K562 (cell line): ENCODE measurements around the gene PRRG1. TPM values are rescaled to one million over a fixed set of nuclear protein-coding genes. Genes with fewer than 3 reads are reported as not detected.

Experiments
- ATAC-seq: fragments of 200-7000 bp; cut with Tn5 transposase; 3 replicates; pipeline ENCODE4 v1.9.1; 2020; ENCODE audit warnings: moderate library complexity
- BruUV-seq: library from RNA; stranded (reverse); fragments of 400-500 nt; replicated peaks from 2 replicates; lab custom pipeline; 2021; lab: Mats Ljungman, UMichigan
- CTCF ChIA-PET: fragments of 300-600 bp; formaldehyde crosslinking; extraction: SDS; loops from one replicate; lab custom pipeline; 2021; ENCODE audit warnings: low intra/inter-chr PET ratio; lab: Yijun Ruan, JAX
- POLR2A ChIA-PET: fragments of 300-600, 350-650 bp; sonication (Branson Sonifier 250); formaldehyde crosslinking; extraction: SDS; loops from one replicate; lab custom pipeline; 2021; ENCODE audit warnings: antibody characterized with exemption, inconsistent platforms; lab: Yijun Ruan, JAX
- DNase-seq, 4 experiments: peaks; one replicate each; pipeline versions ENCODE4 v3.0.0 to v3.0.0-alpha.2; 2011 to 2018; ENCODE audit warnings: low spot score in 3 of 4, mixed read lengths in 3 of 4; ENCODE audit errors: extremely low read depth in 1 of 4
- FAIRE-seq: peaks from 2 replicates; lab custom pipeline; 2011; peaks lifted over from hg19 to GRCh38; lab: Jason Lieb, UNC
- H2AFZ ChIP-seq: 2 replicates; pipeline ENCODE4 v1.6.0; 2011; ENCODE audit warnings: low read depth, low read length, control low read depth, inconsistent platforms
- H3K27ac ChIP-seq: fragments of 200-600 bp; 3 replicates; pipeline ENCODE4 v1.8.0; 2011; ENCODE audit warnings: low read depth, mild to moderate bottlenecking, control low read depth, inconsistent platforms, low read length, moderate library complexity, mixed read lengths; ENCODE audit errors: extremely low read depth
- H3K27me3 ChIP-seq, 2 experiments: fragments of 300-600 bp in 1 of 2; 2 replicates in 1 of 2; 3 replicates in 1 of 2; pipeline versions ENCODE4 v1.6.0 to v1.8.0; 2011; ENCODE audit warnings: inconsistent platforms in 2 of 2, low read length in 2 of 2, mild to moderate bottlenecking in 1 of 2, mixed read lengths in 1 of 2, moderate library complexity in 1 of 2; ENCODE audit not compliant: control insufficient read depth in 2 of 2, insufficient read depth in 2 of 2
- H3K36me3 ChIP-seq: fragments of 300-600 bp; 3 replicates; pipeline ENCODE4 v1.8.0; 2011; ENCODE audit warnings: mild to moderate bottlenecking, low read length, inconsistent platforms; ENCODE audit not compliant: control insufficient read depth, insufficient read depth
- H3K4me1 ChIP-seq, 2 experiments: fragments of 200-600 bp in 1 of 2; replicated peaks in 1 of 2; 2 replicates in 1 of 2; 3 replicates in 1 of 2; pipeline versions ENCODE4 v1.5.1 to v1.8.0; 2011; ENCODE audit warnings: inconsistent platforms in 2 of 2, low read length in 2 of 2, mild to moderate bottlenecking in 1 of 2, mixed read lengths in 1 of 2, moderate library complexity in 1 of 2; ENCODE audit not compliant: control insufficient read depth in 2 of 2, insufficient read depth in 2 of 2
- H3K4me2 ChIP-seq: 2 replicates; pipeline ENCODE4 v1.6.1; 2011; ENCODE audit warnings: low read length, control low read depth, inconsistent platforms, mixed read lengths; ENCODE audit not compliant: insufficient read depth
- H3K4me3 ChIP-seq: fragments of 200-600 bp; sonication (generic), shearing (Covaris generic); 2 replicates; pipeline ENCODE4 v1.5.1; 2016; ENCODE audit warnings: control low read depth, inconsistent platforms
- H3K79me2 ChIP-seq: fragments of 200-600 bp; 3 replicates; pipeline ENCODE4 v1.8.0; 2011; ENCODE audit warnings: low read length, inconsistent platforms; ENCODE audit not compliant: control insufficient read depth, insufficient read depth
- H3K9ac ChIP-seq, 2 experiments: 2 replicates each; pipeline versions ENCODE4 v1.6.0 to v1.6.1; 2011; ENCODE audit warnings: low read depth in 2 of 2, low read length in 2 of 2, control low read depth in 1 of 2, inconsistent platforms in 1 of 2, mild to moderate bottlenecking in 1 of 2, mixed read lengths in 1 of 2; ENCODE audit not compliant: insufficient read depth in 1 of 2
- H3K9me1 ChIP-seq: one replicate; pipeline ENCODE4 v1.6.0; 2011; ENCODE audit warnings: inconsistent platforms, mild to moderate bottlenecking, low read length, moderate library complexity; ENCODE audit not compliant: control insufficient read depth, insufficient read depth
- H3K9me3 ChIP-seq: replicated peaks from 2 replicates; pipeline ENCODE4 v1.5.1; 2011; ENCODE audit warnings: low read depth, low read length, inconsistent platforms; ENCODE audit not compliant: control insufficient read depth, insufficient read depth
- H4K20me1 ChIP-seq: replicated peaks from 2 replicates; pipeline ENCODE4 v1.6.1; 2011; ENCODE audit warnings: low read length, inconsistent platforms, mixed read lengths; ENCODE audit not compliant: control insufficient read depth, insufficient read depth
- ARID1B ChIP-seq: fragments of 450-650 bp; IDR thresholded peaks from 2 replicates; pipeline ENCODE4 v1.6.1; 2016; ENCODE audit warnings: antibody characterized with exemption, mild to moderate bottlenecking, inconsistent platforms
- ATF7 ChIP-seq: fragments of 450-650 bp; IDR thresholded peaks from 2 replicates; pipeline ENCODE4 v1.7.1; 2014; ENCODE audit warnings: mild to moderate bottlenecking, moderate library complexity
- CEBPB ChIP-seq: fragments of 450-650 bp; IDR thresholded peaks from 2 replicates; pipeline ENCODE4 v1.6.1; 2016; ENCODE audit warnings: missing genetic modification characterization, missing compliant biosample characterization
- CEBPG ChIP-seq, 3 experiments: fragments of 200-800 bp in 1 of 3; sonication (Bioruptor generic) in 1 of 3; sonication (generic) in 1 of 3; formaldehyde crosslinking in 1 of 3; IDR thresholded peaks in 2 of 3; conservative IDR thresholded peaks in 1 of 3; 2 replicates each; pipeline versions ENCODE4 v1.6.1 to v1.8.0; 2016 to 2022; ENCODE audit warnings: missing compliant biosample characterization in 2 of 3, missing genetic modification characterization in 2 of 3, mild to moderate bottlenecking in 1 of 3, missing genetic modification reagents in 1 of 3
- EP300 ChIP-seq: IDR thresholded peaks from 2 replicates; pipeline ENCODE4 v1.6.1; 2012; ENCODE audit warnings: low read length, improper control_type of control experiment
- EZH2 ChIP-seq: IDR thresholded peaks from 2 replicates; pipeline ENCODE4 v1.6.1; 2012; ENCODE audit warnings: low read depth, mild to moderate bottlenecking, inconsistent platforms, low read length, borderline replicate concordance
- MECOM ChIP-seq: fragments of 250-450 bp; sonication (Bioruptor Pico); IDR thresholded peaks from 2 replicates; pipeline ENCODE4 v1.8.0; 2022; ENCODE audit warnings: inconsistent platforms
- SRF ChIP-seq, 2 experiments: fragments of 250-450, 450-650 bp in 1 of 2; sonication (Bioruptor Pico) in 1 of 2; sonication (generic) in 1 of 2; formaldehyde crosslinking; IDR thresholded peaks; 2 replicates each; pipeline versions ENCODE4 v1.5.0 to v1.5.1; 2020 to 2022; ENCODE audit warnings: mild to moderate bottlenecking in 1 of 2, missing genetic modification reagents in 1 of 2
- TCF3 ChIP-seq: sonication (generic); formaldehyde crosslinking; IDR thresholded peaks from 2 replicates; pipeline ENCODE4 v1.4.0; 2020; ENCODE audit warnings: mild to moderate bottlenecking, missing genetic modification reagents
- TRIM24 ChIP-seq, 2 experiments: fragments of 450-650 bp; IDR thresholded peaks; 2 replicates each; pipeline ENCODE4 v1.6.1; 2016
- ZNF175 ChIP-seq: fragments of 200-800 bp; sonication (Bioruptor generic); IDR thresholded peaks from 2 replicates; pipeline ENCODE4 v1.6.1; 2016; ENCODE audit warnings: low read depth, mild to moderate bottlenecking, missing genetic modification characterization, missing compliant biosample characterization
- in situ Hi-C: fragments of 300-500 bp; cut with MboI; formaldehyde crosslinking; loops from 4 replicates; pipeline ENCODE4 v1.15.0; 2018; ENCODE audit warnings: inconsistent platforms, mixed read lengths
- intact Hi-C: fragments of 100-400 bp; cut with micrococcal nuclease; formaldehyde crosslinking; loops from 2 replicates; pipeline ENCODE4 v1.14.2; 2022
- polyA plus RNA-seq, 8 experiments: library from polyadenylated mRNA; depleted of rRNA in 4 of 8; stranded (reverse) in 5 of 8; unstranded in 3 of 8; fragments of >200 nt; fragmentation: Nextera tagmentation in 2 of 8; fragmentation: Illumina TruSeq in 1 of 8; extraction: Ambion mirVana in 2 of 8; extraction: Trizol in 1 of 8; gene quantifications; 2 replicates each; pipeline versions ENCODE4 v1.2.1 to v1.2.3, GENCODE V29; 2011 to 2014; ENCODE audit warnings: inconsistent platforms in 1 of 8, missing spikeins in 1 of 8
- total RNA-seq, 7 experiments: library from RNA; depleted of rRNA in 6 of 7; stranded (reverse); fragments of >200 nt in 6 of 7; fragmentation: Illumina TruSeq in 2 of 7; extraction: Trizol in 2 of 7; gene quantifications; 2 replicates each; pipeline versions ENCODE4 v1.2.1 to v1.2.3, GENCODE V29; 2011 to 2021; ENCODE audit warnings: low replicate concordance in 1 of 7
- TF ChIP-seq, protein P1 (sequence below): fragments of 450-650 bp; IDR thresholded peaks from 2 replicates; pipeline ENCODE4 v1.6.1; 2016
- TF ChIP-seq, protein P2 (sequence below): fragments of 450-650 bp; formaldehyde crosslinking; IDR thresholded peaks from 2 replicates; pipeline ENCODE4 v1.4.0; 2022; ENCODE audit warnings: mild to moderate bottlenecking, moderate library complexity
- TF ChIP-seq, protein P3 (sequence below): fragments of 450-650 bp; IDR thresholded peaks from 2 replicates; pipeline ENCODE4 v1.6.1; 2016; ENCODE audit warnings: borderline replicate concordance
- TF ChIP-seq, protein P4 (sequence below): sonication (generic); formaldehyde crosslinking; IDR thresholded peaks from 2 replicates; pipeline ENCODE4 v1.8.0; 2022; ENCODE audit warnings: mild to moderate bottlenecking, missing genetic modification reagents, borderline replicate concordance

PRRG1 gene
- total and polyA plus RNA-seq, 9 of the 15 experiments (the other 6 are each of a cell fraction or from before 2014, with no cell fraction given), result 1.7 to 11.8 (median 4.2) TPM

DNA sequence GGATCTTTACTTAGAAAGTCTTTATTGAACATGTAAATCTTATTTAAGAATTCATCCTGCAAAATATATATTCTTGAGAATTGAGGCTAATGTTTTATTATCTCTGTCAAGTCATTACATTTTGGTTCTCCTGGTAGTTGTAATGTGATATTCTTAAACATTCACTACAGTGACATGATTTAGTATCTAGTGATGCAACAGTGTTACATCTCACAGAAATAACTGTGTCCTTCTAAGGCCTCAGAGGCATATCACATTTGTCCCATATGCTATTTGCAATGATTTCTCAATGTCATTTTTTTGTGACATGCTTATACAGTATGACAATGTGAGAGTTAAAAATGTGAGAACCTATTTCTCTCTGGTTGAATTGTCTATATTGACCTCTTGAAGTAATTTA is 34.1 kb downstream of the PRRG1 start:
- intact Hi-C loops (no loop called here), in situ Hi-C loops (no loop called here)
- Histone ChIP-seq H3K4me1 (no peaks in the 10 kb centered on the region; a peak in 2 of 5 replicates), H3K27ac (no peak overlapping the region), H3K9ac (no peak overlapping the region), H3K4me3 (no peak overlapping the region), H3K4me2 (no peak overlapping the region), H3K9me3 (no peaks in the 10 kb centered on the region), H3K9me1 (no peaks in the 10 kb centered on the region), H3K79me2 (peaks cover 25% of the 10 kb centered on the region), H3K27me3 (no peaks in the 10 kb centered on the region), H3K36me3 (no peaks in the 10 kb centered on the region), H4K20me1 (no peaks in the 10 kb centered on the region), H2AFZ (no peak overlapping the region)
- ATAC-seq, result peak; percentile 72
- ChIA-PET CTCF (no interaction called here), POLR2A (no interaction called here)
- DNase-seq, result no peak
- no TSS peak for BruUV-seq
- FAIRE-seq, result no peak
- TF ChIP-seq ZNF175 (CRISPR knock-in tag), result 0 out of 2 replicates have a peak, but pooled peaks have one; percentile 59
- TF ChIP-seq, protein P1, sequence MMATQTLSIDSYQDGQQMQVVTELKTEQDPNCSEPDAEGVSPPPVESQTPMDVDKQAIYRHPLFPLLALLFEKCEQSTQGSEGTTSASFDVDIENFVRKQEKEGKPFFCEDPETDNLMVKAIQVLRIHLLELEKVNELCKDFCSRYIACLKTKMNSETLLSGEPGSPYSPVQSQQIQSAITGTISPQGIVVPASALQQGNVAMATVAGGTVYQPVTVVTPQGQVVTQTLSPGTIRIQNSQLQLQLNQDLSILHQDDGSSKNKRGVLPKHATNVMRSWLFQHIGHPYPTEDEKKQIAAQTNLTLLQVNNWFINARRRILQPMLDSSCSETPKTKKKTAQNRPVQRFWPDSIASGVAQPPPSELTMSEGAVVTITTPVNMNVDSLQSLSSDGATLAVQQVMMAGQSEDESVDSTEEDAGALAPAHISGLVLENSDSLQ, result peak; percentile 90
- TF ChIP-seq, protein P2, sequence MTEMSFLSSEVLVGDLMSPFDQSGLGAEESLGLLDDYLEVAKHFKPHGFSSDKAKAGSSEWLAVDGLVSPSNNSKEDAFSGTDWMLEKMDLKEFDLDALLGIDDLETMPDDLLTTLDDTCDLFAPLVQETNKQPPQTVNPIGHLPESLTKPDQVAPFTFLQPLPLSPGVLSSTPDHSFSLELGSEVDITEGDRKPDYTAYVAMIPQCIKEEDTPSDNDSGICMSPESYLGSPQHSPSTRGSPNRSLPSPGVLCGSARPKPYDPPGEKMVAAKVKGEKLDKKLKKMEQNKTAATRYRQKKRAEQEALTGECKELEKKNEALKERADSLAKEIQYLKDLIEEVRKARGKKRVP (CRISPR knock-in tag), result peak; percentile 86
- TF ChIP-seq EP300, result peak; percentile 55
- peak; percentile 17; the same call in 1 of the 2 replicates for TF ChIP-seq TCF3 (CRISPR knock-in tag)
- peak; percentile 36 to 64; a peak in 2 of 4 replicates for TF ChIP-seq TRIM24 (IDR thresholded peaks at IDR 0.05)
- TF ChIP-seq CEBPG (CRISPR knock-in tag; IDR thresholded peaks at IDR 0.05), result peak; percentile 82
- TF ChIP-seq CEBPG (tag; conservative IDR thresholded peaks at IDR 0.05 in 1 of 2, IDR thresholded peaks at IDR 0.05 in 1 of 2), result peak; percentile 83 to 95
- TF ChIP-seq ARID1B, result peak; percentile 37; the same call in 1 of the 2 replicates
- TF ChIP-seq SRF (CRISPR knock-in tag; IDR thresholded peaks at IDR 0.05), result peak in 1 of 2 experiments; percentile 68; a peak in 2 of 4 replicates
- TF ChIP-seq, protein P3, sequence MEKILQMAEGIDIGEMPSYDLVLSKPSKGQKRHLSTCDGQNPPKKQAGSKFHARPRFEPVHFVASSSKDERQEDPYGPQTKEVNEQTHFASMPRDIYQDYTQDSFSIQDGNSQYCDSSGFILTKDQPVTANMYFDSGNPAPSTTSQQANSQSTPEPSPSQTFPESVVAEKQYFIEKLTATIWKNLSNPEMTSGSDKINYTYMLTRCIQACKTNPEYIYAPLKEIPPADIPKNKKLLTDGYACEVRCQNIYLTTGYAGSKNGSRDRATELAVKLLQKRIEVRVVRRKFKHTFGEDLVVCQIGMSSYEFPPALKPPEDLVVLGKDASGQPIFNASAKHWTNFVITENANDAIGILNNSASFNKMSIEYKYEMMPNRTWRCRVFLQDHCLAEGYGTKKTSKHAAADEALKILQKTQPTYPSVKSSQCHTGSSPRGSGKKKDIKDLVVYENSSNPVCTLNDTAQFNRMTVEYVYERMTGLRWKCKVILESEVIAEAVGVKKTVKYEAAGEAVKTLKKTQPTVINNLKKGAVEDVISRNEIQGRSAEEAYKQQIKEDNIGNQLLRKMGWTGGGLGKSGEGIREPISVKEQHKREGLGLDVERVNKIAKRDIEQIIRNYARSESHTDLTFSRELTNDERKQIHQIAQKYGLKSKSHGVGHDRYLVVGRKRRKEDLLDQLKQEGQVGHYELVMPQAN, result no peak
- no peak for TF ChIP-seq EZH2
- TF ChIP-seq CEBPB (tag), result peak; percentile 89
- peak; percentile 57; the same call in 1 of the 2 replicates for TF ChIP-seq ATF7
- TF ChIP-seq MECOM (CRISPR knock-in tag), result peak; percentile 89
- TF ChIP-seq, protein P4, sequence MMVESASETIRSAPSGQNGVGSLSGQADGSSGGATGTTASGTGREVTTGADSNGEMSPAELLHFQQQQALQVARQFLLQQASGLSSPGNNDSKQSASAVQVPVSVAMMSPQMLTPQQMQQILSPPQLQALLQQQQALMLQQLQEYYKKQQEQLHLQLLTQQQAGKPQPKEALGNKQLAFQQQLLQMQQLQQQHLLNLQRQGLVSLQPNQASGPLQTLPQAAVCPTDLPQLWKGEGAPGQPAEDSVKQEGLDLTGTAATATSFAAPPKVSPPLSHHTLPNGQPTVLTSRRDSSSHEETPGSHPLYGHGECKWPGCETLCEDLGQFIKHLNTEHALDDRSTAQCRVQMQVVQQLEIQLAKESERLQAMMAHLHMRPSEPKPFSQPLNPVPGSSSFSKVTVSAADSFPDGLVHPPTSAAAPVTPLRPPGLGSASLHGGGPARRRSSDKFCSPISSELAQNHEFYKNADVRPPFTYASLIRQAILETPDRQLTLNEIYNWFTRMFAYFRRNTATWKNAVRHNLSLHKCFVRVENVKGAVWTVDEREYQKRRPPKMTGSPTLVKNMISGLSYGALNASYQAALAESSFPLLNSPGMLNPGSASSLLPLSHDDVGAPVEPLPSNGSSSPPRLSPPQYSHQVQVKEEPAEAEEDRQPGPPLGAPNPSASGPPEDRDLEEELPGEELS (CRISPR knock-in tag), result no peak
